Hepatocyte (in vitro differentiated cells): Measurements from ENCODE around the gene RACGAP1. TPM values are rescaled to one million over a fixed set of nuclear protein-coding genes. Genes with fewer than 3 reads are reported as not detected.

ENCODE experiments used
- DNase-seq: peaks from one replicate; pipeline ENCODE4 v3.0.0-alpha.2; 2016; ENCODE audit warnings: low spot score
- H2AFZ ChIP-seq: fragments of 200-600 bp; sonication (generic); 2 replicates; pipeline ENCODE4 v1.6.0; 2016; ENCODE audit warnings: antibody characterized with exemption, mild to moderate bottlenecking
- H3K27ac ChIP-seq: fragments of 200-600 bp; sonication (generic); 2 replicates; pipeline ENCODE4 v1.5.1; 2016; ENCODE audit warnings: mild to moderate bottlenecking
- H3K27me3 ChIP-seq: fragments of 200-600 bp; sonication (generic); 2 replicates; pipeline ENCODE4 v1.6.1; 2016
- H3K36me3 ChIP-seq: fragments of 200-600 bp; sonication (generic); replicated peaks from 2 replicates; pipeline ENCODE4 v1.5.1; 2016; ENCODE audit warnings: low read depth; ENCODE audit not compliant: insufficient read depth
- H3K4me1 ChIP-seq: fragments of 200-600 bp; sonication (generic); 2 replicates; pipeline ENCODE4 v1.5.1; 2016; ENCODE audit warnings: mild to moderate bottlenecking, moderate library complexity; ENCODE audit not compliant: insufficient read depth
- H3K4me2 ChIP-seq: fragments of 200-600 bp; sonication (generic); 2 replicates; pipeline ENCODE4 v1.6.0; 2016
- H3K4me3 ChIP-seq: fragments of 200-600 bp; sonication (generic); 2 replicates; pipeline ENCODE4 v1.5.1; 2016; ENCODE audit warnings: mild to moderate bottlenecking
- H3K79me2 ChIP-seq: fragments of 200-600 bp; sonication (generic); 2 replicates; pipeline ENCODE4 v1.6.0; 2017; ENCODE audit warnings: mild to moderate bottlenecking
- H3K9me2 ChIP-seq: fragments of 200-600 bp; sonication (generic); replicated peaks from 2 replicates; pipeline ENCODE4 v1.6.0; 2017; ENCODE audit warnings: mild to moderate bottlenecking; ENCODE audit not compliant: insufficient read depth
- H3K9me3 ChIP-seq: fragments of 200-600 bp; sonication (generic); 2 replicates; pipeline ENCODE4 v1.5.1; 2016; ENCODE audit warnings: low read depth, mild to moderate bottlenecking
- H4K20me1 ChIP-seq: fragments of 200-600 bp; sonication (generic); 2 replicates; pipeline ENCODE4 v1.6.0; 2016; ENCODE audit warnings: mild to moderate bottlenecking; ENCODE audit not compliant: insufficient read depth, poor library complexity, severe bottlenecking
- EZH2 ChIP-seq: fragments of 200-600 bp; sonication (generic); IDR thresholded peaks from 2 replicates; pipeline ENCODE4 v1.6.1; 2016; ENCODE audit warnings: antibody characterized with exemption, mild to moderate bottlenecking, borderline replicate concordance
- EZH2phosphoT487 ChIP-seq: fragments of 200-600 bp; sonication (generic); IDR thresholded peaks from one replicate; pipeline ENCODE4 v1.6.1; 2018; ENCODE audit warnings: antibody characterized with exemption, mild to moderate bottlenecking, low read depth, moderate library complexity; ENCODE audit not compliant: unreplicated experiment, severe bottlenecking
- WGBS: methylation state at CpG from one replicate; pipeline ENCODE4 v1.1.6; 2016; ENCODE audit warnings: low lambda C conversion rate; ENCODE audit errors: missing lambda C conversion rate; 5-methylcytosine and 5-hydroxymethylcytosine counted together
- polyA plus RNA-seq: library from polyadenylated mRNA; unstranded; fragments of >200 nt; fragmentation: Nextera tagmentation; extraction: Ambion mirVana; gene quantifications from 2 replicates; pipeline ENCODE4 v1.2.1, GENCODE V29; 2016
- total RNA-seq: library from RNA; depleted of rRNA; stranded (reverse); fragments of >200 nt; gene quantifications from 2 replicates; pipeline ENCODE4 v1.2.3, GENCODE V29; 2014
- TF ChIP-seq, protein P1 (sequence below): fragments of 200-600 bp; sonication (generic); IDR thresholded peaks from 2 replicates; pipeline ENCODE4 v1.5.1; 2016; ENCODE audit warnings: antibody characterized with exemption, mild to moderate bottlenecking; ENCODE audit not compliant: poor library complexity

Gene RACGAP1
- total and polyA plus RNA-seq, 2 experiments from 2014 or later = 17.3 to 22.1 TPM

DNA sequence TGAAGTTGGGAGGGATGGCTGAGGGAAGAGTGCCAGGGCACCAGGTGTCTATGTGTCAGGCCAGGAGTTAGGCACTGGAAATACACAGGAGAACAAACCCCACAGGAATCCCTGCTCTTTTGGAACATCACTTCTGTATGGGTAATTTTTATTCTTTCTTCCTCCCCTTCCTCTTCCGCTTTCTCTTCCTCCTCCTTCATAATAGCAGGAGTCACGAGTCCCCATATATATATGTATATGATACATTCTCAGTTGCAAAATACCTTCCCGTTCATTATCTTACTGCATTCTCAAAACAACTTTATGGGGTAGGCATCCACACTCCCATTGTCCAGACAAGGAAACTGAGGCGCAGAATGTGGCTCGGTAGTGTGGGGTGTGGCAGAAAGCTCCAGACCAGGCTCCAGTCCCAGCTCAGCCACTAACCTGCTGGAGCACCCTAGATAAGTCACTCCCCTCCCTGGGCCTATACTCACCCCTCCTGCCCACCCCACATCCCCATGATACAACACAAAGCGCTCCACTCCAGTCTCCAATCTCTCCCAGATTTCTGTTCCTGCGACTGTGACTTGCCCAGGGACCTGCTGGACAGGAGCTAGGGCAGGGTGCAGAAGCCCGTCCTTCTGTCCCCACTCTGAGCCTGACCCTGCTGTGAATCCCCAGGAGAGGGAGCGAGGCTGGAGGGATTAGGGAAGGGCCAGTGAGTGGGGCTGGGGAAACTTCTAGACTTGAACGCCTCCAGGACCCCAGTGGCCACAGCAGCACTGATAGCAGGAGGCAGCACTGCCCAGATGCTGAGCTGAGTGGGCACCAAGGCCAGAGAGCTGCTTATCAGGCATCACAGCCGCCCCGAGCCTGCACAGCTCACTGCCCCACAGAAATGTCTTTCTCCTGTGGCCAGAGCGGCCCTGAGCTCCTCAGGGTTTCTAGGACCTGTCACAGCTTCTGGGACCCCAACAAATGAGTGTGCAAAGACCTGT lies 76.1 kb downstream of the RACGAP1 start:
- no peak overlapping the region for H2AFZ ChIP-seq
- TF ChIP-seq EZH2 (no peak), EZH2phosphoT487 (no peak)
- TF ChIP-seq, protein P1, sequence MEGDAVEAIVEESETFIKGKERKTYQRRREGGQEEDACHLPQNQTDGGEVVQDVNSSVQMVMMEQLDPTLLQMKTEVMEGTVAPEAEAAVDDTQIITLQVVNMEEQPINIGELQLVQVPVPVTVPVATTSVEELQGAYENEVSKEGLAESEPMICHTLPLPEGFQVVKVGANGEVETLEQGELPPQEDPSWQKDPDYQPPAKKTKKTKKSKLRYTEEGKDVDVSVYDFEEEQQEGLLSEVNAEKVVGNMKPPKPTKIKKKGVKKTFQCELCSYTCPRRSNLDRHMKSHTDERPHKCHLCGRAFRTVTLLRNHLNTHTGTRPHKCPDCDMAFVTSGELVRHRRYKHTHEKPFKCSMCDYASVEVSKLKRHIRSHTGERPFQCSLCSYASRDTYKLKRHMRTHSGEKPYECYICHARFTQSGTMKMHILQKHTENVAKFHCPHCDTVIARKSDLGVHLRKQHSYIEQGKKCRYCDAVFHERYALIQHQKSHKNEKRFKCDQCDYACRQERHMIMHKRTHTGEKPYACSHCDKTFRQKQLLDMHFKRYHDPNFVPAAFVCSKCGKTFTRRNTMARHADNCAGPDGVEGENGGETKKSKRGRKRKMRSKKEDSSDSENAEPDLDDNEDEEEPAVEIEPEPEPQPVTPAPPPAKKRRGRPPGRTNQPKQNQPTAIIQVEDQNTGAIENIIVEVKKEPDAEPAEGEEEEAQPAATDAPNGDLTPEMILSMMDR = no peak
- H3K27me3 ChIP-seq = no peaks in the 10 kb centered on the region
- H3K4me1 ChIP-seq = no peaks in the 10 kb centered on the region
- H3K79me2 ChIP-seq = no peaks in the 10 kb centered on the region
- DNase-seq = no peak
- 82% methylated on average over 13 of the region's 13 CpGs for WGBS
- no peaks in the 10 kb centered on the region for H3K9me3 ChIP-seq
- no peak overlapping the region for H3K4me2 ChIP-seq
- no peak overlapping the region for H3K4me3 ChIP-seq
- H3K27ac ChIP-seq = no peak overlapping the region
- H4K20me1 ChIP-seq = no peaks in the 10 kb centered on the region
- no peaks in the 10 kb centered on the region for H3K9me2 ChIP-seq
- no peaks in the 10 kb centered on the region for H3K36me3 ChIP-seq

DNA sequence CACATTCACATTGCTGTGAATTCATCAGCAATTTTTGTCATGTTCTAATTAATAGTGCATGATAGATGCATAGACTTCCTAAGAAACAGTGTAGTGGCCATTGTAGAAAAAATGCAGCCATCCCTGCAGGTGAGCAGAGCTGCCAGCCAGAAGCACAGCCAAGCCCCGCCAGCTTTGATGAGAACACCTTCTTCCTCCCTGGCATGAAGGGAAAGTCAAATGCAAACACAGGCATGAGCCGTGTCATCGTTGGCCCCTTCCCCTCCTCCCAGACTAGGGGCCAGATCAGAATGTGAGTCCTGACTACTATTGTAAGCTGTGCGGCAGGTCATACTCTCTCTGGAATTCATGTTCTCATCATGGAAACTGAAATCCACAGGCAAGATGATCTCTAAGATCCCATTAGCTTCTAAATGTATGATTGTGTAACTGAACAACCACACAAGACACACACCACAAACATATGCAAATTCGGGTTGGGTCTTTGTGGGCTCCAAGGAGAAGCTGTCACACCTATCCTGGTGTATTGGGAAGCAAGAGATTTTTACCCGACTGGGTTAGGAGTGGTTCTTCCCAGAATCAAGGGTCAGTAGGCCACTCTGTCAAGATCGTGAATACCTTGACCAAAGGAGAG lies 77.6 kb downstream of the RACGAP1 start:
- Histone ChIP-seq H3K36me3 (no peaks in the 10 kb centered on the region), H3K79me2 (no peaks in the 10 kb centered on the region), H3K4me3 (no peak overlapping the region), H4K20me1 (no peaks in the 10 kb centered on the region), H3K9me3 (no peaks in the 10 kb centered on the region), H2AFZ (no peak overlapping the region), H3K9me2 (no peaks in the 10 kb centered on the region), H3K27me3 (no peaks in the 10 kb centered on the region), H3K27ac (no peak overlapping the region), H3K4me2 (no peak overlapping the region), H3K4me1 (no peaks in the 10 kb centered on the region)
- TF ChIP-seq, protein P1 = no peak
- TF ChIP-seq EZH2phosphoT487 (no peak), EZH2 (no peak)
- DNase-seq = no peak
- 82% methylated on average over 7 of the region's 7 CpGs for WGBS

DNA sequence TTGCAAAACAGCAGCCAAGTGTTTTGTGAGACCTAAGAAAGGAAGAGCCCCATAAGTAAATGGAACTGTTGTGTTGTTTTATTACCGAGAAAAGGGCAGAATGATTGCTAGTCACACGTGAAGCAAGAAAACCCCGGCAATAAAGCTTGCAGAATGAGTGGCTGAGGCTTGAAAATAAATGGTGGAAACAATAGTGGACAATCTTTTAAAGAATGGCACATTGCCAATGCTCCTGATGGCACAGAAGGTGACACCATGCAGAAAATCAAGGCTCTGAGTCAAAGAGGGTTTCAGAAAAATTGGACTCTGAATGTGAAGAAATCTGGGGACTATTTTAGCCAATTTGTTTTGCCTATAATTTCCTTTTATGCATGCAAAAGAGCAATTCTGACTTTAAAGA lies 78.8 kb downstream of the RACGAP1 start:
- H4K20me1 ChIP-seq = no peaks in the 10 kb centered on the region
- H3K27ac ChIP-seq = peak overlapping the region; percentile 73
- H2AFZ ChIP-seq = no peak overlapping the region
- H3K27me3 ChIP-seq = no peaks in the 10 kb centered on the region
- WGBS = 59% methylated on average over 3 of the region's 3 CpGs
- H3K9me2 ChIP-seq = no peaks in the 10 kb centered on the region
- H3K4me2 ChIP-seq = peak overlapping the region; percentile 68
- DNase-seq = no peak
- TF ChIP-seq EZH2phosphoT487 (no peak), EZH2 (no peak)
- TF ChIP-seq, protein P1 = no peak
- no peak overlapping the region for H3K4me3 ChIP-seq
- no peaks in the 10 kb centered on the region for H3K9me3 ChIP-seq
- no peaks in the 10 kb centered on the region for H3K79me2 ChIP-seq
- H3K36me3 ChIP-seq = no peaks in the 10 kb centered on the region
- no peaks in the 10 kb centered on the region for H3K4me1 ChIP-seq
